IPS DF 6.9 (cell line): ENCODE data around the gene HSD17B13.

Source experiments
- DNase-seq: peaks from one replicate; pipeline ENCODE4 v3.0.0-alpha.2; 2013; ENCODE audit warnings: low read depth, low spot score
- H3K27ac ChIP-seq: one replicate; pipeline ENCODE4 v1.5.1; 2013; ENCODE audit warnings: low read length, control low read depth
- H3K27me3 ChIP-seq: 2 replicates; pipeline ENCODE4 v1.6.1; 2013; ENCODE audit warnings: mild to moderate bottlenecking, low read length; ENCODE audit not compliant: control insufficient read depth, insufficient read depth
- H3K36me3 ChIP-seq: 2 replicates; pipeline ENCODE4 v1.6.1; 2013; ENCODE audit warnings: low read length; ENCODE audit not compliant: control insufficient read depth, insufficient read depth
- H3K4me1 ChIP-seq: 2 replicates; pipeline ENCODE4 v1.6.1; 2013; ENCODE audit warnings: low read length; ENCODE audit not compliant: control insufficient read depth, insufficient read depth
- H3K4me3 ChIP-seq: 2 replicates; pipeline ENCODE4 v1.5.1; 2013; ENCODE audit warnings: mild to moderate bottlenecking, low read length
- H3K9me3 ChIP-seq: 2 replicates; pipeline ENCODE4 v1.6.1; 2013; ENCODE audit warnings: low read length, inconsistent platforms; ENCODE audit not compliant: control insufficient read depth, insufficient read depth
- WGBS: extraction: QIAGEN DNeasy Blood & Tissue Kit; methylation state at CpG from one replicate; pipeline ENCODE4 v1.1.7; 2013; ENCODE audit warnings: mixed read lengths, missing lambda C conversion rate; ENCODE audit not compliant: insufficient read length, insufficient coverage; 5-methylcytosine and 5-hydroxymethylcytosine counted together

Gene HSD17B13

GRCh38 chr4:87322754-87323153, at the start of gene HSD17B13:
Gene HSD17B13 (minus strand): TSS chr4:87322882. CDS start chr4:87322841, 41 bp downstream.
- Histone ChIP-seq H3K9me3 (no peaks in the 10 kb centered on the region), H3K27me3 (no peaks in the 10 kb centered on the region), H3K36me3 (no peaks in the 10 kb centered on the region), H3K4me1 (no peaks in the 10 kb centered on the region), H3K27ac (no peak within 1 kb of the TSS), H3K4me3 (no peak within 1 kb of the TSS)
- DNase-seq, result no peak
- no CpG with 5 or more reads among the region's 2 CpGs for WGBS

- no peak for DNase-seq
- H3K36me3 ChIP-seq, result no peaks in the 10 kb centered on the region; the same call in 1 of the 2 replicates
- WGBS, result no CpG with 5 or more reads among the region's 2 CpGs
These were observed 47.4 kb upstream of the HSD17B13 start for GRCh38 chr4:87370068-87370467.

GRCh38 chr4:87366521-87367162, 44.0 kb upstream of the HSD17B13 start:
- H3K36me3 ChIP-seq, result no peaks in the 10 kb centered on the region
- H3K4me3 ChIP-seq, result no peak overlapping the region
- no CpG with 5 or more reads among the region's 2 CpGs for WGBS
- no peaks in the 10 kb centered on the region for H3K4me1 ChIP-seq
- H3K27me3 ChIP-seq, result no peaks in the 10 kb centered on the region
- no peak overlapping the region for H3K27ac ChIP-seq
- DNase-seq, result no peak
- no peaks in the 10 kb centered on the region for H3K9me3 ChIP-seq

More at GRCh38 chr4:87370068-87370467, 47.4 kb upstream of the HSD17B13 start:
- Histone ChIP-seq H3K27me3 (no peaks in the 10 kb centered on the region), H3K9me3 (no peaks in the 10 kb centered on the region), H3K4me3 (no peak overlapping the region), H3K4me1 (no peaks in the 10 kb centered on the region), H3K27ac (no peak overlapping the region)

- Histone ChIP-seq H3K36me3 (no peaks in the 10 kb centered on the region), H3K4me3 (no peak overlapping the region), H3K9me3 (no peaks in the 10 kb centered on the region), H3K27ac (no peak overlapping the region), H3K4me1 (no peaks in the 10 kb centered on the region), H3K27me3 (no peaks in the 10 kb centered on the region)
- no peak for DNase-seq
- no CpG with 5 or more reads among the region's 1 CpG for WGBS
These were observed 42.7 kb upstream of the HSD17B13 start for GRCh38 chr4:87365348-87365747.

GRCh38 chr4:87363552-87363951, 40.9 kb upstream of the HSD17B13 start:
- Histone ChIP-seq H3K27me3 (no peaks in the 10 kb centered on the region), H3K4me1 (no peaks in the 10 kb centered on the region), H3K4me3 (no peak overlapping the region), H3K36me3 (no peaks in the 10 kb centered on the region), H3K27ac (no peak overlapping the region), H3K9me3 (no peaks in the 10 kb centered on the region)
- no CpG with 5 or more reads among the region's 2 CpGs for WGBS
- DNase-seq, result no peak

- Histone ChIP-seq H3K27me3 (no peaks in the 10 kb centered on the region), H3K27ac (no peak overlapping the region), H3K4me1 (no peaks in the 10 kb centered on the region), H3K4me3 (no peak overlapping the region), H3K36me3 (no peaks in the 10 kb centered on the region), H3K9me3 (no peaks in the 10 kb centered on the region)
- no CpG with 5 or more reads among the region's 7 CpGs for WGBS
- DNase-seq, result no peak
These were observed 37.8 kb upstream of the HSD17B13 start for GRCh38 chr4:87360338-87360935.

GRCh38 chr4:87359258-87359657, 36.6 kb upstream of the HSD17B13 start:
- H3K27me3 ChIP-seq, result no peaks in the 10 kb centered on the region
- no peaks in the 10 kb centered on the region for H3K36me3 ChIP-seq
- no peaks in the 10 kb centered on the region for H3K4me1 ChIP-seq
- DNase-seq, result no peak
- no peak overlapping the region for H3K27ac ChIP-seq
- no peak overlapping the region for H3K4me3 ChIP-seq
- no CpG with 5 or more reads among the region's 4 CpGs for WGBS
- H3K9me3 ChIP-seq, result no peaks in the 10 kb centered on the region

GRCh38 chr4:87356832-87357526, 34.3 kb upstream of the HSD17B13 start:
- Histone ChIP-seq H3K27me3 (no peaks in the 10 kb centered on the region), H3K36me3 (no peaks in the 10 kb centered on the region), H3K4me1 (no peaks in the 10 kb centered on the region), H3K4me3 (no peak overlapping the region), H3K27ac (no peak overlapping the region), H3K9me3 (no peaks in the 10 kb centered on the region)
- WGBS, result no CpG with 5 or more reads among the region's 2 CpGs
- no peak for DNase-seq

GRCh38 chr4:87354168-87355102, 31.8 kb upstream of the HSD17B13 start:
- DNase-seq, result no peak
- Histone ChIP-seq H3K27ac (no peak overlapping the region), H3K36me3 (no peaks in the 10 kb centered on the region)

GRCh38 chr4:87353592-87353991, 30.9 kb upstream of the HSD17B13 start:
- no CpG with 5 or more reads among the region's 3 CpGs for WGBS
- H3K36me3 ChIP-seq, result no peaks in the 10 kb centered on the region
- DNase-seq, result peak; percentile 20
- H3K4me1 ChIP-seq, result no peaks in the 10 kb centered on the region
- no peak overlapping the region for H3K27ac ChIP-seq
- no peaks in the 10 kb centered on the region for H3K9me3 ChIP-seq
- H3K27me3 ChIP-seq, result no peaks in the 10 kb centered on the region
- no peak overlapping the region for H3K4me3 ChIP-seq

More at GRCh38 chr4:87354168-87355102, 31.8 kb upstream of the HSD17B13 start:
- Histone ChIP-seq H3K4me3 (no peak overlapping the region), H3K9me3 (no peaks in the 10 kb centered on the region), H3K27me3 (no peaks in the 10 kb centered on the region), H3K4me1 (no peaks in the 10 kb centered on the region)
- WGBS, result no CpG with 5 or more reads among the region's 7 CpGs
